GM21737 (cell line): ENCODE measurements around the gene DNLZ.
"Not testable (repeated sequence)": the region's sequence is repeated elsewhere in the genome, so short reads cannot be mapped to it uniquely, and the experiment has no call there.

Source experiments
- ATAC-seq: cut with Tn5 transposase; IDR thresholded peaks from one replicate; pipeline ENCODE4 v1.9.1; 2021; ENCODE audit warnings: mild to moderate bottlenecking, moderate library complexity; ENCODE audit not compliant: unreplicated experiment

The DNLZ gene

DNA sequence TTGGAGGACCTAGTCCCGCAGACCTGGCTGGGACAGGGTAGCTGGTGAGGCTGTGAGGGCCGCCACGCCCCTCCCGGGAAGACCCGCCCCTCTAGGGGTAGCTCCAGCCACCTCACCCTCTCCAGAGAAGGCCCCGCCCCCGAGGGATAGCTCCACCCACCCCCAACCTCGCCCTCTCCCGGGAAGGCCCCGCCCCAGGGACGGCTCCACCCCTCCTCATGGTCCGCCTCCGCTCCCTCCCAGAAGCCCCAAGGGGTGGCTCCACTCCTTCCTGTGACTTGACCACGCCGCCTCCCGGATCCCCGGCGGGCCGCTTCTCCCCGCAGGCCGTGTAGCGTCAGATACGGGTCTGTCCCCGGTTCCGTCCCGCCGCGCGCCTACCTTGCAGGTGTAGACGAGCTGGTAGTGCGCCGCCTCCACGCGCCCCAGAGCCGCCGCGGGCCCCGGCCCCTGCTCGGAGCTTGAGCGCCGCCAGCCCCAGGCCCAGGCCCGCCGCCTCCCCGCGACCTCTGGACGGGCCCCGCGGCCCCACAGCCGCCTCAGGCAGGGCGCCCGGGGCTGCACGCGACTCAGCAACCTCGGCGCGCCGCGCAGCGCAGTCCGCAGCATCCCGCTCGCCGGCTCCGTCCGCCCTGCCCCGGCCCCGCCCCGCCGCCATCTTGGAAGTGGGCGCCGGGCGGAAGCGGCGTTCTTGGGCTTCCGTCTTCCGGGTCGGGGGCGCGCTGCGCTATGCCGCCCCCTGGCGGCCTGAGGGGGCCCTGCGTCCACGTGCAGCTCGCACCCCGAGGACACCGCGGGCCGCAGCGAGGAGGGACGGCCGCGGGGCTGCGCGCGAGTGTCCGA, at the start of gene DNLZ:
TSS of gene DNLZ (minus strand) at position 639 of the 843 bp plus-strand sequence. CDS start at position 609, 30 bp downstream.
- ATAC-seq: peak; percentile 71

DNA sequence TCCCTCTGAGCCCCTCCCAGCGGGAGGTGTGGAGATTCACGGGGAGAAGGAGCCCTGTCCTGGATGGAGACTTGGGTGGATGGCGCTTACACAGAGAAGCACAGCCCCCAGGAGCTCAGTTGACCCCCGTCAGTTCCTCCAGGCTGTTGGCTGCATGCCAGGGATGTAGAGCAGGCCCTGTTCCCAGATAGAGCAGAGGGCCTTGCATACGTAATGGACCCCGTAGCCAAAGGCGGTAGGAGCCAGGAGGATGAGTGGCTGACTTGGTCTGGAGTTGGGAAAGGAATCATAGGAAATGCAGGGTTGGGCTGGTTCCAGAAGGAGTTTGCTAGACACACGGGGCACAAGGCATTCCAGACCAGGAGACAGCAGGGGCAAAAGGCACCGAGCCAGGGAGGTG, 49.4 kb upstream of the DNLZ start:
- ATAC-seq: no peak

DNA sequence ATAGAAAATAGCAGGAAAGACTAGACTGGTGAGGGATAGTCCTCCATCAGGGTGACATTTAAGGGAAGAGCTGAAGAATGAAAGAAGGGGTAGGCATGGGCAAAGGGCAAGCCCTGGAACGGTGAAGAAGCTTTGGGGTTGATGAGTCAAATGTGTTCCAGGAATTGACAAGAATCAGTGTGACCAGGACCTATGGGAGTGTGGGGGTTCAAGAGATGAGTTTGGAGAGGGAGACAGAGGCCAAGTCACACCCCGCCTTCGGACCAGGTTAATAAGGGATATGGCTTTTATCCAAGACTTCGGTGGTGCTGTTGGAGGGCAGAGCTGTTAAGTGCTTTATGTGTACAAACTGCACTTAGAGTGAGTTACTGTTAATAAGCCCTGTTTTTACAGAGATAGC, 47.8 kb upstream of the DNLZ start:
- ATAC-seq: no peak

DNA sequence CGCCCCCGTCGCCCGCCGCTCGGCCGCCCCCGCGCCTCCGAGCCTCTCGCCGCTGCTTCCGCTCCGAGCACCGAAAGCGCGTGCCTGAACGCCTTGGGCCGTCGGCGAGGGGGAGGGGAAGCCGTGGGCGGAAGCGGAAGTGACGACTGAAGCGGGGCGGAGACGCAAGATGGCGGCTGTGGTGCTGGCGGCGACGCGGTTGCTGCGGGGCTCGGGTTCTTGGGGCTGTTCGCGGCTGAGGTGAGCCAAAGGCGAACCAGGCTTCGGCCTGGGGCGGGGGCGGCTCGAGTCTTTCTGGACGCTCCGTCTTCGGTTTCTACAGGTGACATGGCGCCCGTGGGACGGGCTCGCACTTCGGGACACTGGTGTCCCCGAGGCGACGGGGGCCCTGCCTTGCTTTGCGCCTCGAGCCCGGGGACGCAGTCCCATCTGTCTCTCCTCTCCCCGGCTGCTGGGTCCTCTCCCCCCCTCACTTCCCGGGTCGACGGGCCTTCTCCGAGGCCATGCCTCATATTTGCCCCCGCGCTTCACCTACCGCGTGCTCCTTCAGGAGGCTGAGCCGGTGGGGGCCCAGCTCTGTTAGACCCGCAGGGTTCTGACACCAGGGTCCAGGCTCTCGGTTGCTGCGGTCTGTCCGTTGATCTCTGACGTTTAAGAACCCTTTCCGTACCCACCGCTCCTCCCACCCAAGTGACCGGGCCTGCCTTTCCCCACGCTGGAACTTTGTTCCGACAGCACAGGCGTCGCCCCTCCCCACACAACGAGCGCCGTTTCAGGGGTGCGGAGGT, 47.1 kb upstream of the DNLZ start, which contains the start of the genes ENTR1 and PMPCA:
TSS of gene ENTR1 (minus strand) at position 115 of the 788 bp plus-strand sequence. CDS start 217 bp downstream, outside the sequence.
TSS of gene PMPCA (plus strand) at position 159 of the 788 bp plus-strand sequence. CDS start at position 170, 11 bp downstream.
- ATAC-seq: peak; percentile 73

DNA sequence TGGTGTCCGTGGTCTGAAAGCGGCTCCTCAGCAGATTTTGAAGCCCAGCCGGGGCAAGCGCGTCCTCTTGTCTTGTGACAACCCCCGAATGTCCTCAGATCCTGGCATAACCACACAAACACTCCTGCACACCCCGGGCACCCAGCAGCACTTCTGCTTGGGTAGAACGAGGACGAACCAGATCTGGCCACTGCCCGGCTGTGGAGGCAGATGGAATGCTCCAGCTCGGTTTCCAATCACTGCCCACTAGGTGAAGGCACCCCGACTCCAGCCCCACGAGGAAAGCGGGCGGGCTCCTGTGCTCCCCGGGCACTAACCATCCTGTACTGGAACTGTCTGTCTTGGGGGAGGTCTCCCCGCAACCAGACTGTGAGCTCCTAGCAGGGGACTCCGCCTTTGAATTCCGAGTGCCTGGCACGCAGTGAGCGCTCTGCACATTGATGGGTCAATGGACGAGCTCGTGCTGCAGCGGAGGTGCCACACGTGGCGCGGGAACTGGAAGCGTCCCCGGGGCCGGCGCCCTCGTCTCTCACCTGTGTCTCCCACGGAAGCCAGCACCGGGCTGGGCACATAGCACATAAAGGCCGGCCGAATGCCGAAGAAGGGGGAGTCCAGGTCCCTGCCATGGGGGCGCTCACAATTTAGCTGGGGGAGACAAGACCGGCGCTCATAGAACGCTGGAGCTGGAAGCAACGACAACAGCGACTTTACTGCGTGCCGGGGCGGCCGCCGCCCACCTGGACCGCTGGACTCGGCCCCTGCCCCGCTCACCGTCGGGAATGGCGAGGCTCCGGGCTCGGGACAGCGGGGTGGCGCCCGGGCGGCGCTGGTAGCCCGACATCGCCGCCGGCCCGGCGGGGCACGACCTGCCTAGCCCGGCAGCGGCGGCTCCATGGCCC, 46.3 kb upstream of the DNLZ start:
- ATAC-seq: peak; percentile 15

DNA sequence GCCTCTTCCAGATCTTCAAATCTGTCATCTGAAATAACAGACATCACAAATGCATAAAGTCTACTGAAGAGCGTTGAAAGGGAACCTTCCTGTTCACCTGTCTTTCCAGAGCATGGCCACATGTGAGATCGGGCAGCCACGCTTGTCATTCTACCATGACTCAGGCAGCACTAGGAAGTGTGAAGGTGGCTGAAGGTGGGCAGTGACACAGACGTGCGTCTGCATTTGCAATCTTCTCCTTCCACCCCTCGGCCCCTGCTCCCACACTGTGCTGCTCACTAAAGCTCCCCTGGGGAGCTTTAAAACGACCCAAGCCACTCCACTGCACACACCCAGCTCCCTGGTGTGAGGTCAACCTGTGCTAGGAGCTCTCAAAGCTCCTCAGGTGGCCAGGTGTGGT, 44.4 kb upstream of the DNLZ start:
- no peak for ATAC-seq

DNA sequence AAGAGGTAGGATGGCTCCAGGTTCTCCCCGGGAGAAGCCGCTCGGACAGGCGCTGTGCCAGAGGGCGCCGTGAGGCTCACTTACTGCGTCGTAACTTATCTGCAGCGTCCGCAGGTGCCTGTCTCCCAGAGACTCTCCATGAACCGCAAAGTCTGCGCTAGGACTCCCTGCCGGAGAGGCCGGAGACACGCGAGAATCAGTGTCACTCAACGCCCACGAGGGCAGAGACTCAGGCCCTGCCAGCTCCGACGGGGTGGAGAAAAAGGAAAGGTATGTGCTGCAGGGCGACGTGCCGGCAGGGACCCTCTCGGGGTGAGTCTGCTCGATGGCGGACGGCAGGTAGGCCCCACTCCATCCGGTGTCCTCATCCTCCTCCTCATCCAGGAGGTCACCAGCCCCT, 43.5 kb upstream of the DNLZ start:
- ATAC-seq: not testable (repeated sequence)

DNA sequence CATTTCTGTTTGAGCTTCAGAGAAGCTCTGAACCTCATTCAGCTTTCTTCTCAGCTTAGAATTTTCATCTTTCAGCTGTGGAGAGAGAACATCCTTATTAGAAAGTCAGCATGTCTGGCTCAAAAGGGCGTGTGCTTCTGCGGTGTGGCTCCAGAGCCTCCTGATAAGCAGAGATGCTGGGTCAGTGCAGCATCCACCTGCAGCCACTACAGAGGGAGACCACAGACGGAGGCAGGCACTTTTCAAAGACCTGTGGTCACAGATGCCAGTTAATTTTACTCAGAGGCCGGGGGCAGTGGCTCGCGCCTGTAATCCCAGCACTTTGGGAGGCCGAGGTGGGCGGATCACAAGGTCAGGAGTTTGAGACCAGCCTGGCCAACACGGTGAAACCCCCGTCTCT, 42.4 kb upstream of the DNLZ start:
- not testable (repeated sequence) for ATAC-seq

DNA sequence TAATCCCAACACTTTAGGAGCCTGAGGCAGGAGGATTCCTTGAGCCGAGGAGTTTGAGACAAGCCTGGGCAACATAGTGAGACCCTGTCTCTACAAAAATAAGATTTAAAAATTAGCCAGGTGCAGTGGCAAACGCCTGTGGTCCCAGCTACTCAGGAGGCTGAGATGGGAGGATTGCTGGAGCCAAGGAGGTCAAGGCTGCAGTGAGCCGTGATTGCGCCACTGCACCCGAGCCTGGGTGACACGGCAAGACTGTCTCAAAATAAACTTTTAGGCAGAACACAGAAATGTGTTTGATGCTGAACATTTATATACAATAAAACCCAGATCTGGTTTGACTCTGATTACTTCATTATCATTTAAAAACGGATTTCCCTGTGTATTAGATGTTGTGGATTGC, 41.9 kb upstream of the DNLZ start:
- ATAC-seq: no peak

DNA sequence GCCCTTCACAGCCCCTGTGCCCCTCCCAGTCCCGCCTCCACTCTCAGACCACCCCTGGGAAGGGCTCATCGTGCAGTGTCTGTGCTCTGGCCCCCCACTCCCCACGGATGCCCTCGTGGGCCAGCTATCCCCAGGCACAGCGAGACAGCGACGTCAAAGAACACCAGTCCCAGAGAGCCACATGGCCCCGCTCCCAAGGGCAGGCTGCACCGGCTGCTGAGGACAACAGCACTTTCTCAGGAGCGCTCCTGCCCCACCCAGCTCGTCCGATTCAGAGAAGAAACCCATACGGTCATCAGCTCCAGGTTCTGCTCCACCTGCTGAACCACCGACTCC, 41.2 kb upstream of the DNLZ start:
- ATAC-seq: no peak

DNA sequence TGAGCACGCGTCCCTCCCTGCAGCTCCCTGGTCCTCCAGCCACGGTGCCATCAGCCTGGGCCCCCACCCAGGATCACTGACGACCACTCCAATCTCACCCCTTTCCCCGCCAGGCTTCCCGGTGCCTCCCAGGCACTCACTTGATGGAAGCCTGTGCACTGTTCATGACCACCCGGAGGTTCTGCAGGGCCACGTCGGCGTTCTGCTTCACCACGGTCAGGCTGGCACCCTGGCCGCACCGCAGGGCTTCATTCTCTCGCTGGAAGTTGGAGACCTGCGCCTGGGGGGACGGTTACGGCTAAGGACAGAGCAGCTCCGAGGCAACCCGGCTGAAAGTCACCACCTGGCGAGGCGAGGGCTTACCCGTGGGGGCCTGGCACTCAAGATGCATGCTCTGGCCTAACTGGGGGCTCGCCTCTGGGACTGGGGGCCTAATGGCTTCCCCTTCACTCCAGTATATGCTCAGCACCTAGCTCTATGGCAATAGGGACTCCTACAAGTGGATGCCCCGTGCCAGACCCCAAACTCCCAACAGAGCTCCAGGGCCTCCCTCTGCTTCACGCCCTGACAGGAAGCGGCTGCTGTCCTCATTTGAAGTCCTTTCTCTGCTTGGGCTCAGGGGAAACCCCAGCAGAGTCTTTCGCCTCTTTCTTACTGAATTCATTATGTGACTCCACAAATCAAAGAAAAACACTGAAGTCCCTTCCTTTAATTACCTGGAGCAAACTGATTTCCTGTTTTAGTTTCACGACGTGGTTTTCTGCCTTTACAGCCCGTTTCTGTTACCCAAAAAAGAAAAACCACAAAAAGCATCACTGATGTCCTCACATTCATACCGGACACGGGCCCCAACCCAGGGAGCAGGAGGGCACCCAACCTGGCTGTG, 40.6 kb upstream of the DNLZ start:
- ATAC-seq: no peak

DNA sequence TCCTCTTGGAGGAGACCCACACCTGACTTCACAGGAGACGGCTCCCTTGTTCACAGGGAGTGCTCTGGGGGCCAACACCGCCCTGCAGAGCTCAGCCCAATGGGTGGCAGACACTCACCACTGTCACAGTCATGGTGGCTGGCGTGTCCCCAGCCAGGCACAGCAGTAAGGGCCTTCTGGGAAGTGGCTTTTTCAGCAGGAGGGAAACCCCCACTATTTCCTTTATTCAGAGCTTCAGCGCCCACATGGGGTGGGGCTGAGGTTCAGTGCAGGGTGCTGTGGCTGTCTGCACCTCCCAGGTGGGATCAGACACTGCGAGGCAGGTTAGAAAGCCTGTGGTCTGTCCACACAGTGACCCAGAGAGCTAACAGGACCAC, 40.0 kb upstream of the DNLZ start:
- peak; percentile 27 for ATAC-seq

DNA sequence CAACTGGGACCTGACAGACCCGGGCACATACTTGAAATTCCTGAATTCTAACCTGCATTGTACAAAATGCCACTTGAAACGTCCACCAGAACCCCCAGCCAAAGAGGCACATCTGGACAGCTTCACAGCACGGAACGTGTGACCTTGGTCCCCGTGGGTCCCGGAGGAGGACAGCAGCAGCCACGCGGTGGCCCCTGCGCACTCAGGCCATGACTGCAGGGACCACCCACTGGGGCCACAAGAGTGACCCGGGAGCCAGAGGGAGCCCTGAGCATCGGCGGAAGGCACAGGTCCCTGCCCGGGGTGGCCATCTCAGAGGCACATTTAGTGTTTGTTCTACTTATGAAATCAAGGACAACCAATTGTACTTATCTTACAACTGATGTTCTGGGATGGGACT, 38.5 kb upstream of the DNLZ start:
- no peak for ATAC-seq

DNA sequence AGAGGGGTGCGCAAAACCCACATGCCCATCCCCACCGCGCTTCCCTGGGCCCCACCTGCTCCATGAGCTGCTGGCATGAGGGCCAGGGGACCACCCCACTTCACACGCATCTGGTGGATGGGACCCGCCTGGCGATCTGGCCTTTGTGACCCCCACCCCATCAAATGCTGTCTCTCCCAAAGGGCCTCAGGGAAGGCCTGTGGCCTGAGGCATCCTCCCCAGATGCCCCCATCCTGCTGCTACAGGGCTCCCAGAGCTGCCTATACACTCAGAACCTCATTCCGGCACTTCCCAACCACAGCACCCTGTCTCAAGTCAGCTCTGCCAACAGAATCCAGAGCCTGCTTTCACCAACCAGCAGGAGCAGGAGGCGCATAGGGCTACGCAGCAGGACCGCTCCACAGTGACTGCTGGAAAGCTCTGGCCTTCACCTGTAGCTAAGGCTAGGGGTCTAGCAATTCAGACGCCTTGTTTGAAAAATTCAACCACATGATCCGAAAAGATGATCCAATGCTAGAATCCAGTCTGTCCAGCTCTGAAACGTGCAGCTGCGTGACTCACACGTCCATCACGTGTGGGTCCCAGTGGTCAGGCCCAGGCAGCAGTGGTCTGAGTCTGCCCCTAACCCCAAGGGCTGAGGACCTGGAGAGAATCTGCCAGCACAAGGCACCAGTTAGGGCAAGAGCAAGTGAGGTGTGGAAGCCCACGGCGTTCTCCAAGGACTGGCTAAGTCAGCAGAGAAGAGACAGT, 37.8 kb upstream of the DNLZ start:
- ATAC-seq: no peak

DNA sequence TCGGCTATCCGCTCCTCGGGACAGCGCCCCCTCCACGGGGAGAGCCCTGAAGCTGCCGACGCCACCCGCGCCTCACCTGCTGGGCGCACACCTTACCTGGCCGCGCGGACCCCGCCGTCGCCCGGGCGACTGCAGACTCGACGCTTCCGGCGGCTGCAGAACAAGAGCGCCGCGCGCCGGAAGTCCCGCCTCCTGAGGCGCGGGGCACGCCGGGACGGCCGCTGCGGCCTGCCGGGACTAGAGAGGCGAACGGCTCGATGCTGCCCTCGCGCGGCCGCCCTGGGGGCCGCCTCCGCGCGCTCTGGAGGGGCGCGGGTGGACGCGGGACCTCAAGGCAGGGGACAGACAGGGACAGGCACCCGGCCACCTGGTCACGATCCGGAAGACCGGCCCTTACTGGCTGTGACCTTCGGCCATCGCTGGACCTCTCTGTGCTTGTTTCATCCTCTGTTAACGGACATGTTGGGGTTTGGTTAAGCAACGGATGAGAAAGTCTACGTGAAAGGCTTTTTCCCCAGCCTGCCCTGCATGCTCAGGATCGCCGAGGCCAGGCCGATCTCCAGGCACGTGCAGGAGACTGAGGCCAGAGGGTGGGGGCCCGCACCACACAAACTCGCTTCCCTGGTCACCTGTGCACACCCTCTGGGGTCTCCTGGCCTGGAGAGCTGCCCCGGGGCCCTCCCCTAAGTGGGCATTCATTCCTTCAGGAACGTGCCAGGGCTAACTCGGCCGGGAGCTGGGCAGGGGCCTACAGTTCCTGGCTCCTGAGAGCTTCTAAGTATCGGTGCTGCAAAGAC, 36.7 kb upstream of the DNLZ start, which contains the start of gene SNAPC4:
TSS of gene SNAPC4 (minus strand) at position 133 of the 797 bp plus-strand sequence. CDS start 1,742 bp downstream, outside the sequence.
- ATAC-seq: peak; percentile 61

DNA sequence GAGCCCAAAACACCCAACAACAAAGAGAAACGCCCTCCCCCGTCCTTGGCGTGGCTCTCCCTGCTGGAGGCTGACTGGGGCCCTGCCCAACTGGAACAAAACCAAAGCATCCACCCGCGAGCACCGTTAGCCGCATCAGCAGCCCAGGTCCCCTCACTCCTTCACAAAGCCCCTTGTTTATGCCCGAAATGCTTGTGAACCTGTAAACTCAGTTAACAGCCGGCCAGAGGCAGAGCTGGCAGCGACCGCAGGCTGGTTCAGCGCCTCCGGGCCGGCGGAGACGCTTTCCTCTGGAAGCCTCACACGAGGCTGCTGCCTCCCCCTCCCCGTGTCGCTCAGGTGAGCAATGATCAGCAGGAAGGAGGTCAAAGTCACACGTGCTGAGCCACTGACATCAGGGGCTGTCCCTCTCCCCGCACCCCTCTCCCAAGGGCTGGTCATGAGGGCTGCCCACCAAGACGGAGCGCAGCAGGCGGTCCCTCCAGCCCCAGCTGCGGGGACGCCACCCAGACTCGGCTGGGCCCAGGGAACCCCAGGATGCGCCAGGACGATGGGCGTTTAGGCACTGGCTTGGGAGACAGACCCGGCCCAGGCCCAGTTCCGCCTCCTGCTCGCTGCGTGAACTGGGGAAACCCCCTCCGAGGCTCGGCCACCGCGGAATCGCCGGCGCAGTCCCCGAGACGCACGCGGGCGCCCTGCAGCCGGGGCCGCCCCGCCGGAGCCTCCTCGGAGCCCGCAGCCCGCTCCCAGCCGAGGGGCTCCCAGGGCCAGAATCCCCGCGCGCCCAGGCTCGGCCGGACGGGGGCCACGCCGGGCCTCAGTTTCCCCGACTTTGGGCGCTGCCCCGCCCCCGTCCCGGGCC, 35.9 kb upstream of the DNLZ start:
- ATAC-seq: peak; percentile 16

DNA sequence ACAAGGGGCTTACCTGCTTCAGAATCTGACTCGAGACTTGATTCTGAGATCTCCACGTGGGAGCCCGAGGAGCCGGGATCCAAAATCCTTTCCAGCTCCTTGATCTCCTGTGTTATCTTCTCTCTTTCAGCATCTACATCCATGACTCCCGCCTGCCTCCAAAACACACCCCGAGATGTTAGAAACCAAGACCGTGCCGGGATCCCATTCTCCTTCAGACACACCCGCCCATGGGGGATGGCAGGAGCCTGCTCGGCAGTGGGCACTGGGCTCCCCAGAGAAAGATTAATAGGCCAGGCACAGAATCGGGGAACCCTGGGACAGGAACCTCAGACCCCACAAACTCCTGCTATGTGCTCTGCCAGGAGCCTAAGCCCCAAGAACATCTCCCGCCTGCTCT, 34.7 kb upstream of the DNLZ start:
- ATAC-seq: no peak
